GM12874 (cell line): ENCODE results near the gene LHX1.

Experiments used
- TF ChIP-seq, protein P1 (sequence below): IDR thresholded peaks from 2 replicates; pipeline ENCODE4 v1.5.1; 2011; ENCODE audit warnings: low read depth, mild to moderate bottlenecking, control low read depth, low read length, moderate library complexity; ENCODE audit not compliant: insufficient read depth

The LHX1 gene

GRCh38 chr17:36951084-36951789 is 14.0 kb downstream of the LHX1 start:
- TF ChIP-seq, protein P1, sequence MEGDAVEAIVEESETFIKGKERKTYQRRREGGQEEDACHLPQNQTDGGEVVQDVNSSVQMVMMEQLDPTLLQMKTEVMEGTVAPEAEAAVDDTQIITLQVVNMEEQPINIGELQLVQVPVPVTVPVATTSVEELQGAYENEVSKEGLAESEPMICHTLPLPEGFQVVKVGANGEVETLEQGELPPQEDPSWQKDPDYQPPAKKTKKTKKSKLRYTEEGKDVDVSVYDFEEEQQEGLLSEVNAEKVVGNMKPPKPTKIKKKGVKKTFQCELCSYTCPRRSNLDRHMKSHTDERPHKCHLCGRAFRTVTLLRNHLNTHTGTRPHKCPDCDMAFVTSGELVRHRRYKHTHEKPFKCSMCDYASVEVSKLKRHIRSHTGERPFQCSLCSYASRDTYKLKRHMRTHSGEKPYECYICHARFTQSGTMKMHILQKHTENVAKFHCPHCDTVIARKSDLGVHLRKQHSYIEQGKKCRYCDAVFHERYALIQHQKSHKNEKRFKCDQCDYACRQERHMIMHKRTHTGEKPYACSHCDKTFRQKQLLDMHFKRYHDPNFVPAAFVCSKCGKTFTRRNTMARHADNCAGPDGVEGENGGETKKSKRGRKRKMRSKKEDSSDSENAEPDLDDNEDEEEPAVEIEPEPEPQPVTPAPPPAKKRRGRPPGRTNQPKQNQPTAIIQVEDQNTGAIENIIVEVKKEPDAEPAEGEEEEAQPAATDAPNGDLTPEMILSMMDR = no peak

GRCh38 chr17:36971508-36971907 is 34.2 kb downstream of the LHX1 start:
- TF ChIP-seq, protein P1 = no peak

DNA sequence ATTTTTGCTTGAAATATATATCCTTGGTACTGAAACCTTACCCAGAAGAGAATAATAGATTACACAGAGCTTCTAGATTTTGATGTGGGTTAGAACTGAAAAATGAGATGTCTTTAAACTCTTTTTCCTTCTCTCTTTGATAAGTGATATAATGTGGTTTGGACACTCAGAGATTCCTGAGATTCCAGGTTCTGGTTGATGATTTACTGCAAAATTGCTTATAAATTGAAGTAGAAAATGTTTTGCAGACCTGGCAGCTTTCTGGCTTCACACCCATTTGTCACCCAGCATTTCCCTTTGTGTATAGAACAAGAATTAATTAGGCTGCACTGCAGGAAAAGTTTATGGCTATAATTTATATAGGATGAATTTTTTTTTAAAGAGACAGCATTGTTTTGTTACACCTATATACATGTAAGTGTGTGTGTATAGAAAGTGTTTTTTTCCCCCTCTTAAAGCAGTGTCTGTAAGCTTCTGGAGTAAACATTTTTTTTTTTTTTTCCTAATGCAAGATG is 35.0 kb downstream of the LHX1 start:
- TF ChIP-seq, protein P1 = no peak

DNA sequence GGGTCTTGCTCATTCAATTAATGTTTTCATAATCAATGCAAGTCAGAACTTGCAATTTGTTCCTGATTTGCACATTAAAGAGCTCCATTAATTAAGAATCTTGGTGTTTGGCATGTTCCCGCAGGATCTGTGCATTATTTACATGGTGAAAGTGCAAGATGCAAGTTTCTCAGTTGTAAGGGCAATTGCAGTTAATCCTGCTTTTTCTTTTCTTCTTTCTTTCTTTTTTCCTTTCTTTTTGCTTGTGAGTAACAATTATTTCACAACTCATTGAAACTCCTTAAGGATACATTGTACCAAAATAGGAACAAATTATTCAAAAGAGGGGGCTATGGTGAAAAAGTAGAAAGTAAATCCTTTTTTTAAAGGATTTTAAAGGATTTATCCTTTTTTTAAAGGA is 35.6 kb downstream of the LHX1 start:
- TF ChIP-seq, protein P1 = no peak

- TF ChIP-seq, protein P1 = no peak
These were observed 38.7 kb downstream of the LHX1 start for GRCh38 chr17:36975922-36976515.

DNA sequence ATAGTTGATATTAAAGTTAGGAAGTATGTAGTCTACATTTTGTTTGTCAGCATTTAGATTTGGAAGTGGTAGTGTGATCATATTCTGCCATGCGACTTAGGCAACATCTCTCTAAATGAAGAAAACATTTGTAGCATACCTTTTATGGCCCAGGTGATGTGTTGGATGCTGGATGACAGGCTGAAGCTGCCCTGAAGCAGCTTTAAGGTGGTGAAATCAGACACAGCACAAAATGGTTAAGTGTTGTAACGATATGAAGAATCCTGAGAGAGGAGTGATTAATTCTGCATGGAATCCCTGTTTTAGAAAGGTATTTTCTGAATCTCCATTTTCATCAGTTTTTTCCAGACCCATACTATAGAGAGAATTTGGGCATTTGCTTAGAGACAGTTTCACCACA is 39.8 kb downstream of the LHX1 start:
- TF ChIP-seq, protein P1 = no peak

- TF ChIP-seq, protein P1 = no peak
These were observed 40.3 kb downstream of the LHX1 start for GRCh38 chr17:36977568-36977967.
